Astrocyte of the spinal cord (primary cell): Measurements from ENCODE around the gene KHDC4.
"Not testable (repeated sequence)": the region's sequence is repeated elsewhere in the genome, so short reads cannot be mapped to it uniquely, and the experiment has no call there.

ENCODE experiments used
- DNase-seq: peaks from one replicate; pipeline ENCODE4 v3.0.0; 2011; ENCODE audit warnings: low read depth, low spot score
- H3K4me3 ChIP-seq: 2 replicates; pipeline ENCODE4 v1.5.1; 2011; ENCODE audit warnings: low read depth, mild to moderate bottlenecking, low read length, moderate library complexity
- CTCF ChIP-seq: IDR thresholded peaks from 2 replicates; pipeline ENCODE4 v1.5.1; 2012; ENCODE audit warnings: low read depth, mild to moderate bottlenecking, low read length, inconsistent platforms
- in situ Hi-C: cut with HindIII; loops from 2 replicates; pipeline ENCODE4 v1.10.0; 2017; ENCODE audit warnings: low sequenced_read_pairs

KHDC4 gene

GRCh38 chr1:155932487-155932886, 1.7 kb downstream of the KHDC4 start:
- TF ChIP-seq CTCF: no peak
- no peak for DNase-seq
- H3K4me3 ChIP-seq: no peak overlapping the region
- in situ Hi-C loops: no loop called here

DNA sequence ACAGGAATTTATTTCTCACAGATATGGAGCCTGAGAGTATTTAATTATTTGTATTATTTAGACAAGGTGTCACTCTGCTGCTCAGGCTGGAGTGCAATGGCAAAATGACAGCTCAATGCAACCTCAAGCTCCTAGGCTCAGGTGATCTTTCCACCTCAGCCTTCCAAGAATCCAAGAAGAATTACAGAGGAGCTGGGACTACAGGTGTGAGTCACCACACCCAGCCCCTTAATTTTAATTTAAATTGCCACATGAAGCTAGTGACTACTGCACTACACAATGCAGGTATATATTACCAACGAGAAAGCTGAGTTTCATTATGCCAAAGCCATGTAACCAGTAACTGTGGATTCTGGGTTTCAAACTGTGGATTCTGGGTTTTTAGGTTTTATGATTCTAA, 2.1 kb downstream of the KHDC4 start:
- DNase-seq: no peak
- in situ Hi-C loops: no loop called here
- TF ChIP-seq CTCF: no peak
- no peak overlapping the region for H3K4me3 ChIP-seq

- in situ Hi-C loops: no loop called here
- H3K4me3 ChIP-seq: no peak overlapping the region
- no peak for TF ChIP-seq CTCF
- DNase-seq: no peak
These were observed 2.7 kb downstream of the KHDC4 start for GRCh38 chr1:155931332-155932038.

- H3K4me3 ChIP-seq, DNase-seq, in situ Hi-C loops: not testable (repeated sequence)
These were observed 3.5 kb downstream of the KHDC4 start for GRCh38 chr1:155930725-155931124.

DNA sequence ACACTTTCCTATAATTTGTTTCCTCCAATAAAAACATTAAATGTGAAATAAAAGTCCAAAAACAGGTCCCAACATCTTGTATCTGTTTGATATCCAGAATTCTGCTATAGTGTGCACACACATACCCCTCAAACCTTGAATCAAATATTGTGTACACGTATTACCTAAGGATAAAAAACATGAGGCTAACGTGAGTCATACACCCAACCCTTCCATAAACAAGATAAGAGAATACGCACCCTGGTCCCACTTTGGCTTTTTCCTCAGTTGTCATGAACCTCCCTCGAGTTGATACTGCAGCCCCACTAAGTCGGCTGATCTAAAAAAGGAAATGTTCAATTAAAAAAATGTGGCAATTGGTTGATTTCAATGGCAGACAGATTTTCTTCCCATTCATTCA, 5.2 kb downstream of the KHDC4 start:
- TF ChIP-seq CTCF: no peak
- H3K4me3 ChIP-seq: no peak overlapping the region
- in situ Hi-C loops: no loop called here
- no peak for DNase-seq

GRCh38 chr1:155925506-155925905, 8.7 kb downstream of the KHDC4 start:
- no peak overlapping the region for H3K4me3 ChIP-seq
- DNase-seq: no peak
- no peak for TF ChIP-seq CTCF
- in situ Hi-C loops: no loop called here

- no peak for TF ChIP-seq CTCF
- DNase-seq: no peak
- in situ Hi-C loops: no loop called here
- no peak overlapping the region for H3K4me3 ChIP-seq
These were observed 13.5 kb downstream of the KHDC4 start for GRCh38 chr1:155920717-155921116.
